Activated naive CD8-positive, alpha-beta T cell treated with anti-CD3 and anti-CD28 coated beads, Interleukin-2, amount 50 U/mL, for 16 hours (primary cell): ENCODE measurements around the gene COPZ2.

ENCODE experiments used
- DNase-seq: peaks from one replicate; pipeline ENCODE4 v3.0.0-alpha.2; 2020; ENCODE audit warnings: low read depth, low spot score

The COPZ2 gene

DNA sequence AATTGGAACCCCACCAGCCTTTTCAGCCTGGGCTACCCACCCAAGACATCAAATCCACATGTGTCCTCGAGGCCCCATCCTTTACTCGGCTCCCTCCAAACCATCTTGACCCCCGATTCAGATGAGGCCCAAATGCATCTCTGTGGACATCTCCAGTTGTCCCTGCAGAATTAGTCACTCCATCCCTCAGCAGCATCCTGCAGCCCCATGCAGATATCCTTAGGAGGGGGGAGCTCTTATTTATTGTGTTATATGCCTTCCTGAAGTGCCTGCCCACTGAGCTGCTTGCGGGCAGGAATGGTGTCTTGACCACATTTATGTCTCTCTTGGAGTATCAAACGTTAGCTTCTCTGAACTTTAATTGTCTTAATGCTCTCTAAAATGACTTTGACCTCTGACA, 51.1 kb downstream of the COPZ2 start:
- DNase-seq = no peak

GRCh38 chr17:47983492-47984223, 53.9 kb downstream of the COPZ2 start:
- no peak for DNase-seq

- no peak for DNase-seq
Observed at GRCh38 chr17:47982645-47983390, 54.8 kb downstream of the COPZ2 start.

DNA sequence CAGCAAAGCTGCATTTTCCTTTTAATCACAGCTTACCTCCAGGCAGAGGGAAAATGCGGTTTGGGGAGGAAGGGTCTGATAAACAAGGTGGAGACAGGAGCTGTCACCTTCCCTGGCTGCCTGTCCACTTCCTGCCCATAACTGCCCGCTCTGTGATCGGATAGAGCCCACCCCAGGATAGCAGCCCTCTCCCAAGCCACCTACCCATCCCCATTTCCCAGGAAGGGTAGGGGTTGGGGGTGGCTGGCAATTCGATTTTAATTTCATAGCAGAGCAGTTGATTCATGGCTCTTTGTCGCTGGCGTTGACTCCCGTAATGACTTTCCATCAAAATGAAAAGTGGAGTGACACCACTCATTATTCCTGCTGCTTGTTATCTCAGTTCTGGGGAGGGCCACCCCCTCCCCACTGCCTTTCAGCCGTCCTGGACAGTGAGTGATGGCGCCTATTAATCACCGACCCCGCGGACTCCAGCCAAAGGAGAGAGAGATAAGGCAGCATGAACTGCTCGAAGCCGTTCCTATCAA, 55.4 kb downstream of the COPZ2 start:
- DNase-seq = no peak

GRCh38 chr17:47981462-47981861, 56.1 kb downstream of the COPZ2 start:
- no peak for DNase-seq

DNA sequence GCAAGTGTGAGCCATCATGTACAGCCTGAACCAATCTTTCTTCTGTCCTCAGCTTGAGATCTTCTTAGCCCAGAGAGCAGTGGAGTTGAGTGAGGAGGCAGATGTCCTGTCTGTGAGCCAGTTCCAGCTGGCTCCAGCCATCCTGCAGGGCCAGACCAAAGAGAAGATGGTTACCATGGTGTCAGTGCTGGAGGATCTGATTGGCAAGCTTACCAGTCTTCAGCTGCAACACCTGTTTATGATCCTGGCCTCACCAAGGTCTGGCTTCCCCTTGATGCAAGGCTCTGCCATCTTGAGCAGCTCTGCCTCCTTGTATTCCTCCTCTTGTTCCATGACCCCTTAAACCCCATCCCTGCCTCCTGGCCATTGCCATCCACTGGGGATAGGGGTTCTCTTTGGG, 57.1 kb downstream of the COPZ2 start:
- DNase-seq = no peak

DNA sequence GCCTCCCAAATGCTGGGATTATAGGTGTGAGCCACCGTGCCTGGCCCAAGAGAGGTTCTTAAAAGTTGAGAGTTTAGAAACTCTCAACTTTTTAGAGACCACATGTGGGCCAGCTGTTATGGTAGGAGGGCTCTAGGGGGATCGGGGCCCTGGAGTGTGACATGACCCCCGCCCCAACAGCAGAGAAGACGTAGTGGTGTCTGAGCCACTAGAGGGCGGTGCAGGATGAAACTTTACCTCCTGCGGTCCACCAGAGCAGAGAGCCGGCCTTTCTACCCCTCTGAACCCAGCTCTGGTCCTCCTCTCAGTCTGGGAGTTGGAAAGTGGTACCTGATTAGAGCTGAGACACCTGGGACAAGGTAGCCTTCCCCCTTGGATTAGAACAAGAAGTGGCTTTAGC, 59.3 kb downstream of the COPZ2 start:
- peak; percentile 6 for DNase-seq
